Neural progenitor cell (in vitro differentiated cells): ENCODE data around the gene SIPA1L3.

Experiments used
- CTCF ChIP-seq: fragments of 200-600 bp; sonication (generic); IDR thresholded peaks from 2 replicates; pipeline ENCODE4 v1.5.1; 2017; ENCODE audit warnings: antibody characterized with exemption, mild to moderate bottlenecking
- EZH2 ChIP-seq: fragments of 200-600 bp; sonication (generic); IDR thresholded peaks from 2 replicates; pipeline ENCODE4 v1.6.1; 2017; ENCODE audit warnings: antibody characterized with exemption, mild to moderate bottlenecking, moderate library complexity
- EZH2phosphoT487 ChIP-seq: fragments of 200-600 bp; sonication (generic); IDR thresholded peaks from 2 replicates; pipeline ENCODE4 v1.6.1; 2017; ENCODE audit warnings: antibody characterized with exemption

DNA sequence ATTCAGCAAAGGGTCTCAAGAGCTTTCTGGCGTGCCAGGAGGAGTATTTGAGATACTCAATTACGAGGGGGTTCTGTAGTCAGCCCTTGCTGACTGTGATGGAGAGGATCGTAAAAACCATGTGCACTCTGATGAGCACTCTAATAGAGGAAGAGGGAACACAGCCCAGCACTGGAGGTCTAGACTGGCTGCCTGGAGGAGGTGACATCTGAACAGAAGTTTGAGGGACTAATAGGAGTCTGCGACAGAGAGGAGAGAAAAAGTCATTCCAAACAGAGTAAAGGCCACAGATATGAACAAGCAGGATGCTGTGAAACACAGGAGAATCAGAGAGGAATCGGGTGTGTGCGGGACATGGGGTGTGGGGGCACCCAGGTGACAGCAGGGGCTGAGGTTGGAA is 237.7 kb downstream of the SIPA1L3 start:
- TF ChIP-seq CTCF, result no peak
- TF ChIP-seq EZH2, result no peak
- TF ChIP-seq EZH2phosphoT487, result no peak
